ENCODE data around the gene COPE.

DNA sequence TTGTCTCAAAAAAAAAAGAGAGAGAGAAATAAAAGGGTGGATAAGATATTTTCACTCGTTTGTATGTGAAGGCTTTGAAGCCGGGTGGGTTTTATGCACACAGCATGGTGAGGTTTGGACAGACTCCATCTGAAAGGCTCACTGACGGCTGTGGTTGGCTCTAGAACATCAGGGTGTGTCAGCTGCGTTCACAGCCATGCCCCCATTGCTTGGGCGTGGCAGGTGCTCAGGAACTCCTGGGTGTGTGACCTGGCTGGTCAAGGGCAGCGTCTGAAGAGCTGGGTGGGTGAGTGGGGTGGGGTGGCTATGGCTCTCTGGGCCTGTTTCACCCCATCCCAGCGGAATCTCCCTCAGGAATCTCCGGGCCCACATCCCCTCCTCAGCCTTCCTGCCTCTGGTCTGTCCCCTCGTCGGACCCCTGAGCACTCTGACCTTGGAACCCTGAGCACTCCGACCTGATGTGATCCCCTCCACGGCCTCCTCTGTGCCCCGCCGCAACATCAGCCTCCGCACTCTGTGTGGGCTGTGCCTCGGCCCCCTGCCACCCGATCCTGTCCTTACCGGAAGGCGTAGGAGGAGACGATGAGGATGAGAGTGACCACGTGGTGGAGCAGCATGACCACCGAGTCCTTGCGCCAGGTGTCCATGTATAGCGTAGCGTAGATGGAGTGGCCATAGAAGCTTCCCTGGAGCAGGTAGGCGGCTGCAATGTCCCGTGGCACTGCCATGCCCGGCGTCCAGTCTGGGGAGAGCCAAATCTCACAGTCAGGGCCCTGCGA, 35.5 kb downstream of the COPE start:
- TF ChIP-seq, protein P1, sequence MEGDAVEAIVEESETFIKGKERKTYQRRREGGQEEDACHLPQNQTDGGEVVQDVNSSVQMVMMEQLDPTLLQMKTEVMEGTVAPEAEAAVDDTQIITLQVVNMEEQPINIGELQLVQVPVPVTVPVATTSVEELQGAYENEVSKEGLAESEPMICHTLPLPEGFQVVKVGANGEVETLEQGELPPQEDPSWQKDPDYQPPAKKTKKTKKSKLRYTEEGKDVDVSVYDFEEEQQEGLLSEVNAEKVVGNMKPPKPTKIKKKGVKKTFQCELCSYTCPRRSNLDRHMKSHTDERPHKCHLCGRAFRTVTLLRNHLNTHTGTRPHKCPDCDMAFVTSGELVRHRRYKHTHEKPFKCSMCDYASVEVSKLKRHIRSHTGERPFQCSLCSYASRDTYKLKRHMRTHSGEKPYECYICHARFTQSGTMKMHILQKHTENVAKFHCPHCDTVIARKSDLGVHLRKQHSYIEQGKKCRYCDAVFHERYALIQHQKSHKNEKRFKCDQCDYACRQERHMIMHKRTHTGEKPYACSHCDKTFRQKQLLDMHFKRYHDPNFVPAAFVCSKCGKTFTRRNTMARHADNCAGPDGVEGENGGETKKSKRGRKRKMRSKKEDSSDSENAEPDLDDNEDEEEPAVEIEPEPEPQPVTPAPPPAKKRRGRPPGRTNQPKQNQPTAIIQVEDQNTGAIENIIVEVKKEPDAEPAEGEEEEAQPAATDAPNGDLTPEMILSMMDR (IDR thresholded peaks at IDR 0.05): no peak
- no peak for TF ChIP-seq POLR2A (IDR thresholded peaks at IDR 0.05)
